ENCODE results near the gene C11orf16. TPM values are rescaled to one million over a fixed set of nuclear protein-coding genes. Genes with fewer than 3 reads are reported as not detected.

C11orf16 gene
- total and polyA plus RNA-seq, 2 donors (not counting 3 experiments of a cell fraction or from before 2014, with no cell fraction given), result not detected

DNA sequence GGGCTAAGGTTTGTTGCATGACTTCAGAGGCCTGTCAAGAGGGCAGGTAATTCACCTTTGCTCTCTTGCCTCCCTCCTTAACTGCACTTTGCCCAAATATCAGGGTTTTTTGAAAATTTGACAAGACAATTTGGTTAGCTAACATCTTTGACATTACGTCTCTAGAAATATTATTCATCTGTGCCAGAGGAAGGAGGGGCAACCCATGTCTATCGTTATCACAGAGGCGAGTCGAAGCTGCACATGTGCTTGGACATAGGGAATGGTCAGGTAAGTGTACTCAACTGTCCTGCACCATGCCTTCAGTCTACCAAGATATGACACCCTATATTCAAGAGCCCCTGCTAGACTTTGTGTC lies 18.1 kb downstream of the C11orf16 start:
- Histone ChIP-seq H3K36me3 (ENCODE audit: control insufficient read depth in 2 of 2, extremely low read depth in 1 of 2, insufficient read depth in 2 of 2, low read length in 2 of 2) (peaks cover 3 to 8% of the 10 kb centered on the region in 2 experiments), H3K79me2 (ENCODE audit: control insufficient read depth, insufficient read depth, low read length) (peaks cover 6% of the 10 kb centered on the region), H3K27me3 (ENCODE audit: control insufficient read depth in 2 of 2, insufficient read depth in 2 of 2, low read length in 2 of 2) (no peaks in the 10 kb centered on the region), H3K4me2 (ENCODE audit: insufficient read depth, low read length) (peak overlapping the region; percentile 47), H3K27ac (ENCODE audit: insufficient read depth, low read depth, low read length) (no peak overlapping the region), H3K9me1 (replicated peaks; ENCODE audit: control insufficient read depth, extremely low read depth, insufficient read depth, low read length) (no peaks in the 10 kb centered on the region), H3K9me3 (replicated peaks; ENCODE audit: control insufficient read depth, insufficient read depth, low read length) (no peaks in the 10 kb centered on the region), H4K20me1 (replicated peaks; ENCODE audit: control insufficient read depth, extremely low read depth, insufficient read depth, low read length) (no peaks in the 10 kb centered on the region), H2AFZ (ENCODE audit: low read depth, low read length) (no peak overlapping the region), H3K4me1 (ENCODE audit: control insufficient read depth, extremely low read depth, insufficient read depth, low read length) (peaks cover 22% of the 10 kb centered on the region), H3K4me3 (replicated peaks in 1 of 3; ENCODE audit: insufficient read depth in 1 of 3, low read depth in 1 of 3, low read length in 3 of 3) (no peak overlapping the region), H3K9ac (replicated peaks; ENCODE audit: extremely low read depth, insufficient read depth, low read length) (no peak overlapping the region)
- BruUV-seq (replicated peaks), result no TSS peak
- intact Hi-C loops (cut with micrococcal nuclease) (loop anchor here (1.0 to 10.0 kb wide), 6 partner anchors 45 to 592 kb away; partner anchors contain the start of genes DENND5A, NRIP3 and ZNF143), dilution Hi-C loops (cut with MboI; ENCODE audit: extremely low pct_ligation_motif_present, low sequenced_read_pairs) (no loop called here)
- ChIA-PET CTCF (interaction anchor here (0.8 to 2.6 kb wide), 12 partner anchors 9 to 592 kb away, joined by 3 to 140 read pairs (median 8); partner anchors contain the start of genes ASCL3 and TMEM9B), POLR2A (no interaction called here)
- TF ChIP-seq MAX (IDR thresholded peaks at IDR 0.05; ENCODE audit: insufficient read depth, insufficient read length), result no peak
- no peak for FAIRE-seq
- no peak for DNase-seq (ENCODE audit: low read depth, low spot score)

GRCh38 chr11:8913961-8914660 lies 18.6 kb downstream of the C11orf16 start:
- H4K20me1 ChIP-seq (replicated peaks; ENCODE audit: control insufficient read depth, extremely low read depth, insufficient read depth, low read length), result no peaks in the 10 kb centered on the region
- peak; percentile 57 for DNase-seq (ENCODE audit: low read depth, low spot score)
- FAIRE-seq, result peak; percentile 83
- CTCF ChIA-PET, result interaction anchor here (0.6 to 2.6 kb wide), 21 partner anchors 9 to 593 kb away, joined by 3 to 140 read pairs (median 5); partner anchors contain the start of genes ASCL3 and TMEM9B
- intact Hi-C loops (cut with micrococcal nuclease), result loop anchor here (1.0 to 10.0 kb wide), 6 partner anchors 45 to 593 kb away; partner anchors contain the start of genes DENND5A, NRIP3 and ZNF143
- H3K9me3 ChIP-seq (replicated peaks; ENCODE audit: control insufficient read depth, insufficient read depth, low read length), result no peaks in the 10 kb centered on the region
- POLR2A ChIA-PET, result no interaction called here
- H3K27me3 ChIP-seq (ENCODE audit: control insufficient read depth in 2 of 2, insufficient read depth in 2 of 2, low read length in 2 of 2), result no peaks in the 10 kb centered on the region
- peak overlapping the region in 1 of 3 experiments; percentile 17 for H3K4me3 ChIP-seq (replicated peaks in 1 of 3; ENCODE audit: insufficient read depth in 1 of 3, low read depth in 1 of 3, low read length in 3 of 3)
- TF ChIP-seq, protein P1, sequence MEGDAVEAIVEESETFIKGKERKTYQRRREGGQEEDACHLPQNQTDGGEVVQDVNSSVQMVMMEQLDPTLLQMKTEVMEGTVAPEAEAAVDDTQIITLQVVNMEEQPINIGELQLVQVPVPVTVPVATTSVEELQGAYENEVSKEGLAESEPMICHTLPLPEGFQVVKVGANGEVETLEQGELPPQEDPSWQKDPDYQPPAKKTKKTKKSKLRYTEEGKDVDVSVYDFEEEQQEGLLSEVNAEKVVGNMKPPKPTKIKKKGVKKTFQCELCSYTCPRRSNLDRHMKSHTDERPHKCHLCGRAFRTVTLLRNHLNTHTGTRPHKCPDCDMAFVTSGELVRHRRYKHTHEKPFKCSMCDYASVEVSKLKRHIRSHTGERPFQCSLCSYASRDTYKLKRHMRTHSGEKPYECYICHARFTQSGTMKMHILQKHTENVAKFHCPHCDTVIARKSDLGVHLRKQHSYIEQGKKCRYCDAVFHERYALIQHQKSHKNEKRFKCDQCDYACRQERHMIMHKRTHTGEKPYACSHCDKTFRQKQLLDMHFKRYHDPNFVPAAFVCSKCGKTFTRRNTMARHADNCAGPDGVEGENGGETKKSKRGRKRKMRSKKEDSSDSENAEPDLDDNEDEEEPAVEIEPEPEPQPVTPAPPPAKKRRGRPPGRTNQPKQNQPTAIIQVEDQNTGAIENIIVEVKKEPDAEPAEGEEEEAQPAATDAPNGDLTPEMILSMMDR (IDR thresholded peaks at IDR 0.05; ENCODE audit: extremely low read depth in 1 of 2, insufficient read depth in 1 of 2, low read depth in 1 of 2, low read length in 2 of 2), result peak; percentile 72 to 79
- TF ChIP-seq EZH2 (IDR thresholded peaks at IDR 0.05; ENCODE audit: borderline replicate concordance, low read depth, low read length, severe bottlenecking), result no peak
- peaks cover 3 to 8% of the 10 kb centered on the region in 2 experiments for H3K36me3 ChIP-seq (ENCODE audit: control insufficient read depth in 2 of 2, extremely low read depth in 1 of 2, insufficient read depth in 2 of 2, low read length in 2 of 2)
- dilution Hi-C loops (cut with MboI; ENCODE audit: extremely low pct_ligation_motif_present, low sequenced_read_pairs), result no loop called here
- peaks cover 6% of the 10 kb centered on the region for H3K79me2 ChIP-seq (ENCODE audit: control insufficient read depth, insufficient read depth, low read length)
- peaks cover 22% of the 10 kb centered on the region for H3K4me1 ChIP-seq (ENCODE audit: control insufficient read depth, extremely low read depth, insufficient read depth, low read length)
- H3K27ac ChIP-seq (ENCODE audit: insufficient read depth, low read depth, low read length), result no peak overlapping the region
- H3K9me1 ChIP-seq (replicated peaks; ENCODE audit: control insufficient read depth, extremely low read depth, insufficient read depth, low read length), result no peaks in the 10 kb centered on the region
- peak overlapping the region; percentile 15 for H3K9ac ChIP-seq (replicated peaks; ENCODE audit: extremely low read depth, insufficient read depth, low read length)
- peak overlapping the region; percentile 47 for H3K4me2 ChIP-seq (ENCODE audit: insufficient read depth, low read length)
- H2AFZ ChIP-seq (ENCODE audit: low read depth, low read length), result peak overlapping the region; percentile 9
- no TSS peak for BruUV-seq (replicated peaks)
